ENCODE data around the gene ZNF524. TPM values are rescaled to one million over a fixed set of nuclear protein-coding genes. Genes with fewer than 3 reads are reported as not detected.
"Not testable (repeated sequence)": the region's sequence is repeated elsewhere in the genome, so short reads cannot be mapped to it uniquely, and the experiment has no call there.

Gene ZNF524, protein sequence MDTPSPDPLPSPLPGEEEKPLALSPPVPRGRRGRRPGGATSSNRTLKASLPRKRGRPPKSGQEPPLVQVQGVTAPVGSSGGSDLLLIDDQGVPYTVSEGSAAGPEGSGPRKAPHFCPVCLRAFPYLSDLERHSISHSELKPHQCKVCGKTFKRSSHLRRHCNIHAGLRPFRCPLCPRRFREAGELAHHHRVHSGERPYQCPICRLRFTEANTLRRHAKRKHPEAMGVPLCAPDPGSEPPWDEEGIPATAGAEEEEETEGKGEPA
- 16.0 TPM for total RNA-seq

DNA sequence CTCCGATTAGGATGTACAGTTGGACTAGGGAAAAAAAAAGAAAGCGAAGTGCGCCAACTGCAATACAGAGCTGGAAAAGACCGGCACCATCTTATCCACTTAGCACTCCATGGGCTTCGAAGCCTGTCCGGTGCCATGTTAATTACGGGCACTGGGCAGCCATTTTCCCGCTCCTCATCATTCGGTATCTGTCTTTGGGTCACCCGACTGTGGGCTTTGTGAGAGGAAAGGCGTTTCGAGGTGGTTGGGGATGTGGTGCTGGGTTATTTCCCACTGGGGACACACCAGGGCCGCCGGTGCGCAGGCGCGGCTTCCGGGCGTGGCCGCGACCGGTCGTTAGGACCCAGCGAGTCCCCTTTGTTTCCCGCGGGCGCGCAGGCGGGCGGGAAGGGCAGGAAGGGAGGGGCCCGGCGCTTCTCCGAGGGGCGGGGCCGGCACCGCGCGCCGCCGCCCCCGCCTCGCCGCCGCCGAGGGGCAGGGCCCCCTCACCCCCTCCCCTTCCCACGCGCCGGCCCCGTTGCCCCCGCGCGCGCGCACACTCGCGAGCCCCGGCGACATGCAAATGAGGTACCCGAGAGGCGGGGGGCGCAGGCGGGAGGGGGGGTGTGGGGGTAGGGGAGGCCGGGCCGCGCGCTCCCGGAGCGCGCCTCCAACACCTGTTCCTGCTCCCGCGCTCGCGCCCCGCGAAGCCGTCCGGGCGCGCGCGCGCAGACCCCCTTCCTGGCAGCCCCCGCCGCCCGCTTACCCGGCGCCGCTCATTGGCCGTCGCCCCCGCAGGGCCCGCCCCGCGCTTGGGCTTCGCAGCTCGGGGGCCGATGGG lies at the start of gene ZNF524:
TSS of gene ZNF524 (plus strand) at position 447 of the 820 bp plus-strand sequence. CDS start 1,825 bp downstream, outside the sequence.
- peak; percentile 97 for DNase-seq

DNA sequence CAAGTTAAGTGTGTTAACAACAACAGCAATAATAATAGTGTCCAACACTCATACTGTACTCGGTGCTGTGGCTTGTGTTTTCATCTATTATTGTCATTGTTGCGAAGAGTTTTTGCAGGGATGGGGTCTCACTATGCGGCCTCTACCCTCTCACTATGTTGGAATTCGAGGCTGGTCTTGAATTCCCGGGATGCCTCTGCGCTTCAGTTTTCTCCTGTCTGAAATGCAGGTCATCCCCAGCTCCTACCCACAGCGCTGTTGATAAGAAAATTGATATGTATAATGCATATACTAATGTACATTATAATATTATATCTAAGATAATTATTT lies 49.8 kb upstream of the ZNF524 start:
- no peak for DNase-seq

DNA sequence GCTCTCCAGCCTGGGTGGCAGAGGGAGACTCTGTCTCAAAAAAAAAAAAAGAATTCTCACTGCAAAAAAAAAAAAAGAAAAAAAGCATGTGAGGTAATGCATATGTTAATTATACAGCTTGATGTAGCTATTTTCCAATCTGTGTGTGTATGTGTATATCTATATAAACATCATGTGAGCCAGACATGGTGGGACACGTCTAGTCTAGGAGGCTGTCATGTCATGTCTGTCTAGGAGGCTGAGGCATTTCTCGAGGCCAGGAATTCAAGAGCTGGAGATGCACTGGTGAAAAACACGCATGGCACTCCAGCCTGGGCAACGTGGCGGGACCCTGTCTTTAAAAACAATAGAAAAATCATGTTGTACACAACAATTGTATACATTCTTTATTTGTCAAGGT lies 47.9 kb upstream of the ZNF524 start:
- no peak for DNase-seq

DNA sequence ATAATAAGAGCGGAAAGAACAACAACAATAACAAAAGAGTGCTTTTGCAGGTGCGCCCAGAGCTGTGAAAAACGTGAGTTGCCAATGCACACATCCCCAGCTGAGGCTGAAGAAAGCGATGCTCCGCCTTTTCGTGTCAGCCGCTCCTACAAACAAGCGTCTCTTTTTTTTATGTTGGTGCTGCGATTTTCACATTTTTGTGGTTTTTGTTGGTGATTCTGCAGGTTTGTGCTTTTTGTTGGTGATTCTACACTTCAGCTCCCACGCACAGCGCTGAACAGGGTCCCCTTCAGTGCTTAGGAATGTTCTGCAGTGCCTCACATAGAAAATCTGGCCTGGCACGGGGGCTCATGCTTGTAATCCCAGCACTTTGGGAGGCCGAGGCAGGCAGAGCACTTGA lies 47.5 kb upstream of the ZNF524 start:
- no peak for DNase-seq

DNA sequence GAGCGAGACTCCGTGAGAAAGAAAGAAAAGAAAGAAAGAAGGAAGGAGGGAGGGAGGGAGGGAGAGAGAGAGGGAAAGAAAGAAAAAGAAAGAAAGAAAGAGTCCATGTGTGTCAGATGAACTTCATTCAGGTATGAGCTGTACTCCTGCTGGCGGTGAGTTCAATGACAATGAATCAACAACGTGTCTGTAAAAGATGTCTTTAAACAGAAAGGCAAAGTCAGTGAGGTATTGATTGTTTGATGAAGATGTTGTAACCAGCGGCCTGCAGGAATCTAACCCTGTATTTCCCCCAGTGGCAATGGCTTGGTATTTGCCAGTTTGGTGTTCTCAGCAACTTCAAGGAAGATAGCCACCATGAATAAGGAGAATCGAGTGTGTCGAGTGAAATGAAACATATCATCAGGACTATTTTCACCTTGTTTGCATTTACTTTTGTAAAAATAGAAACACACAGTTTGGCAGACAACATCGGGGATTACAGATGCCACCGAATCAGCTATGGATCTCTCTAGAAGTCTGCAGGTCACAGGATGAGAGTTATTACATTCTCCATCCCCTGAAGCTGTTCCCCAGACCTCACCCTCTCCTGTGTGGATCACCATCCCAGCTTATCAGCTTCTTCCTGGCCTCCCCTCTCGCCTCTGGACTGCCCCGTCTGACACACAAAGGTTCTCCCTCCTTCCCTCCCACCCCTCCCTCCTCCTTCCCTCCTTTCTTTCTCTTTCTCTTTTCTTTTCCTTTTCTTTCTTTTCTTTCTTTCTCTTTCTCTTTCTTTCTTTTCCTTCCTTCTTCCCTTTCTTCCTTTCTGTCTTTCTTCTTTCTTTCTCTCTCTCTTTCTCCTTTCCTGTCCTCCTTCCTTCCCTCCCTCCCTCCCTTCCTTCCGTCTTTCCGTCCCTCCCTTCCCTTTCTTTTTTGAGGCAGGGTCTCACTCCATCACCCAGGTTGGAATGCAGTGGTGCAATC lies 46.6 kb upstream of the ZNF524 start:
- no peak for DNase-seq

DNA sequence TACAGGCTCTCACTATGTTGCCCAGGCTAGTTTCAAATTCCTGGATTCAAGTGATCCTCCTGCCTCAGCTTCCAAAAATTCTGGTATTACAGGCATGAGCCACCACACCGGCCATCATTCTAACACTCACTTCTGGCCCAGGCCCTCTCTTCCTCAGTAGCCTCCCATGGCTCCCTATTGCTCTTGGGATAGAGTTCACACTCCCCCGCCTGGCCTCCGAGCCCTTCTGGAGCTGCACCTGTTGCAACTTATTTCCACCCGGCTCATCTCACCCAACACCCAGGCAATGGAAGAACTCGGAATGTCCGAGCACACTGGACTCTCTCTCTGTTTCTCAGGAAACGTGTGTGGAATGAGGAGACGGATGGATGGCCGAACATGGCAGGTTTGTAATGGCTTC lies 45.8 kb upstream of the ZNF524 start:
- DNase-seq = peak; percentile 31

DNA sequence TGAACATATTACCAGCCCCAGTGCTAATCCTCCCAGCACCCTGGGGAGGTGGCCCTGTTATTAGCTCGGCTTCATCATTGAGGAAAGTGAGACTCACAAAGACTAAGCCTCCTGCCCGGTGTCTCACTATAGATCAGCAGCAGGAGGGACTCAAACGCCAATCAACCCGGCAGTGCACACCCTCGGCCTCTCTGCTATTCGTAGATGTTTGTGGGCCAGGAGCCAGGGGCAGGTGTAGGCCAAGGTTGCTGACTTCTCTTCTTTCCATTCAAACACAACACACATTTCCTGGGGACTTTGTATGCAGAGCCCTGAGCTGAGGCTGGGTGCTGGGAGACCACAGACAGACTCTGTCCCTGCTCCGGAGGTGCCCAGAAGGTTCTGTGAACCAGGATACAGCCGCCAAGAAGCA lies 45.3 kb upstream of the ZNF524 start:
- DNase-seq = no peak

DNA sequence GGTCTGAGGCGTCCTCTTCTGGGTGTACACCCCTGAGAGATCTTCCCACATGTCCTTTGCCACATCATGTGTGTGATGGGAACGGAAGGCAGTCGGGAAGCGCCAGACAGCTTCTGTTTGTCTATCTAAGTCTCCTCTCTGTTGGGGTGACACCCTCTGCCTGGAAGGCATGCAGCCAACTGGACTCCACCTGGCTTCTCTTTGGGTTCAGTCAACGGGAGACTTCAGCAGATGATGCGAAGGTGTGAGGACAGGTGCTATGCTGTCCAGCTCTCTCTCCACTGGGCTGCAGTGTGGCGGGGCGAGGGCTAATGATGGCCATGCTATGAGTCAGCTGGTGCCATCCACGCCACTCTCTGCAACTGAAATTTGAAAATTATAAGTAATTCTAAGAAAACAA lies 40.4 kb upstream of the ZNF524 start:
- DNase-seq = no peak

DNA sequence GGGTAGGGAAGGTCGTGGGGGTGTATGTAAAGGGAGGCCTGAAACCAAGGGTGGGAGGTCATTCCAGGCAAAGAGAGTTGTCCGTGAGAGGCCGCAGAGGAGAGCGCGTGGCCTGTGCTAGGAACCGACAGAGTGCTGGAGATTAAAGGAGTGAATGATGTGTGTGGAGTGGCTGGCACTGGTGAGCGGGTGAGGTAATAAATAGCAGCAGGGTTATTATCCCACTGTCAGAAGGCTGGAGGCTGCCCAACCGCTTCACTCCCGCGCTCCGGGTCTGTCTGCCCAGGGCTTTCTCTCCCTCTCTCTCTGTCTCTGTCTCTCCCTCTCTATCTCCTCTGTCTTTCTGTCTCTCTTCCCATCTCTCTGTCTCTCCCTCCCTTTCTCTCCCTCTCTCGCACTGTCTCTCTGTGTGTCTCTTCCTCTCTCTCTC lies 36.8 kb upstream of the ZNF524 start:
- DNase-seq = peak; percentile 70

DNA sequence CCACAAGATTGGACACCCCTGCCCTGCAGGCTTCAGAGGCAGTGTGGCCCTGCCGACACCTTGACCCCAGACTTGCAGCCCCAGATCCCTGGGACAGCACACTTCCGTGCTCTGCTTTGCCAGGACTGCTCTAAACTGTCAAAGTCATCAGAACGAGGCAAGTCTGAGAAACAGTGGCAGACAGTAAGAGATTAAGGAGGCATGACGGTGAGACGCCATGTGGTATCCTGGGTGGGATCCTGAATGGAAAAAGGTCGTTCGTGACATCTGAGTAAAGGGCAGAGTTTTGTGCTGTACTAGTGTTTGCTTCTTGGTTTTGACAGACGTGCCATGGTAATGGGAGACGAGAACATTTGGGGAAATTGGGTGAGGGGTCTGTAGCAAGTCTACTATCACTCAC lies 33.3 kb upstream of the ZNF524 start:
- no peak for DNase-seq

GRCh38 chr19:55567708-55568328 lies 32.3 kb upstream of the ZNF524 start:
- no peak for DNase-seq

DNA sequence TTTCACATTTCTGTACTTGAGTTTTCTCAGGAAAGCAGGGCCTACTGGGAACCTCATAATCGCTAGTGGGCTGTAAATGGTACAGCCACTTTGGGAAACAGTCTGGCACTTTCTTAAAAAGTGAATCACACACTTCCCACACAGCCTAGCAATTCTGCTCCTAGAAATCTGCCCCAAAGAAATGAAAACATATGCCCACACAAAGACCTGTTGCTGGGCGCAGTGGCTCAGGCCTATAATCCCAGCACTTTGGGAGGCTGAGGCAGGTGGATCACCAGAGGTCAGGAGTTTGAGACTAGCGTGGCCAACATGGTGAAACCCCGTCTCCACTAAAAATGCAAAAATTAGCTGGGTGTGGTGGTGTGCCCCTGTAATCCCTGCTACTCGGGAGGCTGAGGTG lies 30.6 kb upstream of the ZNF524 start:
- DNase-seq = not testable (repeated sequence)

GRCh38 chr19:55573929-55574328 lies 26.2 kb upstream of the ZNF524 start:
- DNase-seq = not testable (repeated sequence)

DNA sequence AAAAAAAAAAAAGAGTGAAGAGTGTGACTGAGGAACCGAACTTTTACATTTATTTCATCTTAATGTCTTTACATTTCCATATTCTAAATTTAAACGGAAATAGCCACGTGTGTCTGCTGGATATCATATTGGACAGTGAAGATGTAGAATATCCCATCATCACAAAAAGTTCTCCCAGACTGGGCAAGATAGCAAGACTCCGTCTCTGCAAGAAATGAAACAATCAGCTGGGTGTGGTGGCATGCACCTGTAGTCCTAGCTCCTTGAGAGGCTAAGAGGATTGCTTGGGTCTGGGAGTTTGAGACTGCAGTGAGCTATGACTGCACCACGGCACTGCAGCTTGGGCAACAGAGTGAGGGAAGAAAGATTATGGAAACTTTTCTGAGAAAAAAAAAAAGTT lies 23.3 kb upstream of the ZNF524 start:
- no peak for DNase-seq

- DNase-seq = no peak
Observed at GRCh38 chr19:55578031-55578760, 21.9 kb upstream of the ZNF524 start.

DNA sequence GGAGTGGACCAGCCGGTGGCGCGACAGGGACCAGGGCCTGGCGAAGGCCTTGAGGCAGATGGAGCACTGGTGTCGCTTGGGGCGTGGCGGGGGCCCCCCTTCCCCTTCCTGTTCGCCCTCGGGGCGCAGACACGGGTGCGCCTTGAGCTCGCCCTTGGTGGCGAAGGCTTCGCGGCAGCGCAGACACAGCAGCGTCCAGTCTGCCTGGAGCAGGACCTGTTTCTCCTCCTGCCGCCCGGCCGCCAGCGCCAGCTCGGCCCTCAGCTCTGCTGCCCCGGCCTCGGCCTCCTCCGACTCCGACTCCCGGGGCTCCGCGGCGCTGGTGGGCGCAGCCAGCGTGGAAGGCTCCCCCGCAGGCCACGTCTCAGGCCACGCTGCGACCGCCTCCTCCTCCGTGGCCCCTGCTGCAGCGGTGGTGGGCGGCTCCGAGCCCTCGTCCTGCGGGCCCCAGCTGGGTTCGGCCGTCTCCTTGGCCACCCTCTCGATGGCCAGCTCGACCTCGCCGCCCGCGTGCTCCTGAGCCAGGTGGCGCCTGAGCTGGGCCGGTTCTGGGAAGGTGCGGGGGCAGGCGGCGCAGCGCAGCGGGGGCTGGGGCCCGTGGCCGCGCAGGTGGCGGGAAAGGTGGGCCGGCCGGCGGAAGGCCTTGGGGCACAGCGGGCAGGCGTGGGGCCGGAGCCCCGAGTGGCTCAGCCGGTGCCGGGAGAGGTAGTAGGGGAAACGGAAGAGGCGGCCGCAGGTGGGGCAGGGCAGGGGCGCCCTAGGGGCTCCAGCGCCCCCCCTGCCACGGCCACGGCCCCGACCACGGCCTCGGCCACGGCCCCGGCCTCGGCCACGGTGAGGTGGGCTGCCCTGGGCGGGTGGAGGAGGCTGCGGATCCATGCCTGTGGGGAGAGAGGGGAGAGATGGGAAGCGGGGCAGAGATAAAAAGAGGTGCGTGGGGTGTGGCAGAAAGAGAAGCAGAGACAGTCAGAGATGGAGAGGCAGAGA lies 21.0 kb upstream of the ZNF524 start:
- no peak for DNase-seq

- peak; percentile 73 for DNase-seq
Observed at GRCh38 chr19:55579766-55580621, 20.1 kb upstream of the ZNF524 start.

DNA sequence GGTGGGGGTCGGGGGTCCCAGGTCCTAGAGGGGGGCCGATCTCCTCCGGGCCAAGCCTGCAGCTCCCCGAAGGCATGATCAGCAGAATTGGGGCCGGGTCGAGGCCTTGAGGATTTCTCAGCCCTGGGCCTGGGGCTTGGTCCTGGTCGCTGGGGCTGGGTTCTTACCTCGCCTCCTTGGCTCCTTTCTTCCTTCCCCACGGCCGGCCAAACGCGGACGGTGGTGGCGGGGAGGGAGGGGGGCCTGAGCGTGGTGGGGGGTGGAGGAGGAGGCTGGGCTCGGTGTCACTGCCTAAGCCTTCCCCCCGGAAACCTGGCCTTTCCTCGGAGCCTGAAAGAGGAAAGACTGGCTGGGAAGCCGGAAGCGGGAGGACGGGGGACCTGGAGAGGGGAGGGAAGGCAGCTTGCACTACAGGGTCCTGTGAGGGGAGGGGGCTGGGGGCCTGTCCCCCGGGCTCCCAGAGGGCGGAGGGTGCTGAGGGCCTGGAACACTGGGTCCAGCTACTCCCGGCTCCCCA lies 19.4 kb upstream of the ZNF524 start, which contains the start of gene ZNF579:
TSS of gene ZNF579 (minus strand) at position 221 of the 517 bp plus-strand sequence. CDS start 1,209 bp downstream, outside the sequence.
- peak; percentile 96 for DNase-seq

Data from tongue (tissue), 2 donors.